H9 (cell line): ENCODE data around the gene SLC37A4. TPM values are rescaled to one million over a fixed set of nuclear protein-coding genes. Genes with fewer than 3 reads are reported as not detected.

Source experiments
- DNase-seq: peaks from one replicate; pipeline ENCODE4 v3.0.0-alpha.2; 2017
- H2AFZ ChIP-seq: one replicate; pipeline ENCODE4 v1.6.1; 2013; ENCODE audit warnings: mild to moderate bottlenecking, low read length, control low read depth, moderate library complexity
- H2AK5ac ChIP-seq: 2 replicates; pipeline ENCODE4 v1.6.1; 2013; ENCODE audit warnings: low read length, control low read depth, mixed read lengths; ENCODE audit not compliant: insufficient read length
- H2BK120ac ChIP-seq: one replicate; pipeline ENCODE4 v1.6.1; 2013; ENCODE audit warnings: low read depth, mild to moderate bottlenecking, low read length, control low read depth, inconsistent platforms; ENCODE audit not compliant: poor library complexity, severe bottlenecking
- H2BK12ac ChIP-seq: 2 replicates; pipeline ENCODE4 v1.6.1; 2013; ENCODE audit warnings: low read length, control low read depth, mixed read lengths, low read depth; ENCODE audit not compliant: insufficient read length
- H2BK15ac ChIP-seq: 2 replicates; pipeline ENCODE4 v1.6.1; 2013; ENCODE audit warnings: low read depth, low read length, control low read depth
- H2BK20ac ChIP-seq: one replicate; pipeline ENCODE4 v1.6.1; 2013; ENCODE audit warnings: low read depth, mild to moderate bottlenecking, low read length, control low read depth, inconsistent platforms; ENCODE audit not compliant: poor library complexity, severe bottlenecking
- H2BK5ac ChIP-seq: 2 replicates; pipeline ENCODE4 v1.6.1; 2013; ENCODE audit warnings: low read length, control low read depth, mixed read lengths; ENCODE audit not compliant: insufficient read length
- H3K14ac ChIP-seq: 2 replicates; pipeline ENCODE4 v1.6.1; 2013; ENCODE audit warnings: low read length, control low read depth; ENCODE audit not compliant: insufficient read depth
- H3K18ac ChIP-seq: 2 replicates; pipeline ENCODE4 v1.6.1; 2013; ENCODE audit warnings: low read depth, mild to moderate bottlenecking, mixed read lengths, low read length, control low read depth; ENCODE audit not compliant: insufficient read length
- H3K23ac ChIP-seq: 2 replicates; pipeline ENCODE4 v1.6.1; 2013; ENCODE audit warnings: low read length, control low read depth, mixed read lengths, low read depth; ENCODE audit not compliant: insufficient read length
- H3K23me2 ChIP-seq: 2 replicates; pipeline ENCODE4 v1.6.1; 2013; ENCODE audit warnings: low read depth, mild to moderate bottlenecking, mixed read lengths, low read length, control low read depth; ENCODE audit not compliant: insufficient read length, poor library complexity, severe bottlenecking
- H3K27ac ChIP-seq: 2 replicates; pipeline ENCODE4 v1.5.1; 2013; ENCODE audit warnings: low read length, control low read depth, mixed read lengths, low read depth; ENCODE audit not compliant: insufficient read length
- H3K27me3 ChIP-seq: 2 replicates; pipeline ENCODE4 v1.6.1; 2013; ENCODE audit warnings: low read length, control low read depth, inconsistent platforms; ENCODE audit not compliant: insufficient read depth
- H3K4ac ChIP-seq: 2 replicates; pipeline ENCODE4 v1.6.1; 2013; ENCODE audit warnings: low read depth, mild to moderate bottlenecking, control low read depth, inconsistent platforms, low read length, moderate library complexity
- H3K4me1 ChIP-seq: 2 replicates; pipeline ENCODE4 v1.6.1; 2013; ENCODE audit warnings: low read length, control low read depth, inconsistent platforms; ENCODE audit not compliant: insufficient read depth
- H3K4me2 ChIP-seq: 2 replicates; pipeline ENCODE4 v1.6.1; 2013; ENCODE audit warnings: low read length, control low read depth, mixed read lengths; ENCODE audit not compliant: insufficient read length, insufficient read depth
- H3K56ac ChIP-seq: 2 replicates; pipeline ENCODE4 v1.6.1; 2013; ENCODE audit warnings: low read depth, mild to moderate bottlenecking, mixed read lengths, low read length, control low read depth; ENCODE audit not compliant: insufficient read length
- H3K79me1 ChIP-seq: 2 replicates; pipeline ENCODE4 v1.6.1; 2013; ENCODE audit warnings: low read depth, mild to moderate bottlenecking, moderate library complexity, low read length, control low read depth, inconsistent platforms; ENCODE audit not compliant: insufficient read depth, poor library complexity, severe bottlenecking
- H3K79me2 ChIP-seq: 2 replicates; pipeline ENCODE4 v1.6.1; 2013; ENCODE audit warnings: low read length, control low read depth, inconsistent platforms; ENCODE audit not compliant: insufficient read depth
- H3K9ac ChIP-seq: 2 replicates; pipeline ENCODE4 v1.6.1; 2013; ENCODE audit warnings: low read length, control low read depth, mixed read lengths; ENCODE audit not compliant: insufficient read length; ENCODE audit errors: extremely low read depth
- H3K9me3 ChIP-seq: one replicate; pipeline ENCODE4 v1.6.1; 2013; ENCODE audit warnings: low read depth, low read length, inconsistent platforms; ENCODE audit not compliant: control insufficient read depth
- H3T11ph ChIP-seq: one replicate; pipeline ENCODE4 v1.6.1; 2013; ENCODE audit warnings: mild to moderate bottlenecking, low read length, control low read depth, inconsistent platforms
- H4K20me1 ChIP-seq: one replicate; pipeline ENCODE4 v1.6.1; 2013; ENCODE audit not compliant: control insufficient read depth, insufficient read length, insufficient read depth
- H4K5ac ChIP-seq: 2 replicates; pipeline ENCODE4 v1.6.1; 2013; ENCODE audit warnings: low read depth, mild to moderate bottlenecking, mixed read lengths, low read length, control low read depth; ENCODE audit not compliant: insufficient read length
- H4K8ac ChIP-seq: replicated peaks from 2 replicates; pipeline ENCODE4 v1.6.1; 2013; ENCODE audit warnings: low read length, control low read depth, mixed read lengths, low read depth; ENCODE audit not compliant: insufficient read length
- H4K91ac ChIP-seq: 2 replicates; pipeline ENCODE4 v1.6.1; 2013; ENCODE audit warnings: low read depth, mild to moderate bottlenecking, moderate library complexity, mixed read lengths, low read length, control low read depth; ENCODE audit not compliant: insufficient read length
- H3K27ac Mint-ChIP-seq, 3 experiments: 2 replicates in 2 of 3; 3 replicates in 1 of 3; pipeline ENCODE4 v1.8.0; 2020 to 2021; ENCODE audit warnings: mixed read lengths in 3 of 3, mild to moderate bottlenecking in 1 of 3, moderate library complexity in 1 of 3
- H3K27me3 Mint-ChIP-seq: 2 replicates; pipeline ENCODE4 v1.8.0; 2021; ENCODE audit warnings: low read depth, mild to moderate bottlenecking, moderate library complexity, mixed read lengths
- H3K36me3 Mint-ChIP-seq, 3 experiments: 2 replicates in 2 of 3; 3 replicates in 1 of 3; pipeline ENCODE4 v1.8.0; 2020 to 2021; ENCODE audit warnings: low read depth in 3 of 3, mixed read lengths in 3 of 3; ENCODE audit not compliant: insufficient read depth in 1 of 3
- H3K4me1 Mint-ChIP-seq, 2 experiments: 2 replicates each; pipeline ENCODE4 v1.8.0; 2020; ENCODE audit warnings: mixed read lengths in 2 of 2
- H3K4me3 Mint-ChIP-seq, 2 experiments: 2 replicates in 1 of 2; 3 replicates in 1 of 2; pipeline ENCODE4 v1.8.0; 2020 to 2021; ENCODE audit warnings: mild to moderate bottlenecking in 2 of 2, mixed read lengths in 2 of 2, moderate library complexity in 1 of 2
- H3K9me3 Mint-ChIP-seq, 2 experiments: 2 replicates in 1 of 2; 3 replicates in 1 of 2; pipeline ENCODE4 v1.8.0; 2020; ENCODE audit warnings: mild to moderate bottlenecking in 2 of 2, mixed read lengths in 2 of 2, moderate library complexity in 1 of 2
- WGBS: extraction: QIAGEN DNeasy Blood & Tissue Kit; methylation state at CpG from one replicate; pipeline ENCODE4 v1.1.7; 2013; ENCODE audit warnings: missing lambda C conversion rate, low lambda C conversion rate, mixed read lengths; ENCODE audit not compliant: insufficient read length; ENCODE audit errors: extremely low coverage; 5-methylcytosine and 5-hydroxymethylcytosine counted together
- total RNA-seq: library from RNA; stranded (reverse); gene quantifications from 2 replicates; pipeline ENCODE4 v1.2.1, GENCODE V29; 2021
- TF ChIP-seq, protein P1 (sequence below): fragments of 200-600 bp; sonication (generic); conservative IDR thresholded peaks from 3 replicates; pipeline ENCODE4 v1.8.0; 2021; ENCODE audit warnings: antibody characterized with exemption, mild to moderate bottlenecking

Gene SLC37A4
- total RNA-seq, 1 experiment from 2014 or later: 41.0 TPM

DNA sequence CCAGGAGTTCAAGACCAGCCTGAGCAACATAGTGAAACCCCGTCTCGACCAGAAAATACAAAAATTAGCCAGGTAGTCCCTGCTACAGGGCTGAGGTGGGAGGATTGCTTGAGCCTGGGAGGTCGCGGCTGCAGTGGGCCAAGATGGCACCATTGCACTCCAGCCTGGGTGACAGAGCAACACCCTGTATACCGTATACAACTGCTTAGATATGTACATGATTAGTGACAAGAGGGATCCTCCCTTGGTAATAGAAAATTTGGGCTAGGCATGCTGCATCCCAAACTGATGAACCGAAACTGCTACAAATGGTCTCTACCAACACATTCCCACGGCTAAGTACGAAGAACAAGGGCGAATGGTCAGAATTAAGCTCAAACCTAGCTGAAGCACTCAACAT is 12.2 kb upstream of the SLC37A4 start:
- H3K27ac Mint-ChIP-seq: no peak overlapping the region
- DNase-seq: no peak
- no peak overlapping the region for H3K27ac ChIP-seq
- no peak overlapping the region for H2BK12ac ChIP-seq
- H2BK120ac ChIP-seq: no peak overlapping the region
- H3K4me1 Mint-ChIP-seq: peaks cover 16 to 27% of the 10 kb centered on the region in 2 experiments
- H4K20me1 ChIP-seq: no peaks in the 10 kb centered on the region
- TF ChIP-seq, protein P1, sequence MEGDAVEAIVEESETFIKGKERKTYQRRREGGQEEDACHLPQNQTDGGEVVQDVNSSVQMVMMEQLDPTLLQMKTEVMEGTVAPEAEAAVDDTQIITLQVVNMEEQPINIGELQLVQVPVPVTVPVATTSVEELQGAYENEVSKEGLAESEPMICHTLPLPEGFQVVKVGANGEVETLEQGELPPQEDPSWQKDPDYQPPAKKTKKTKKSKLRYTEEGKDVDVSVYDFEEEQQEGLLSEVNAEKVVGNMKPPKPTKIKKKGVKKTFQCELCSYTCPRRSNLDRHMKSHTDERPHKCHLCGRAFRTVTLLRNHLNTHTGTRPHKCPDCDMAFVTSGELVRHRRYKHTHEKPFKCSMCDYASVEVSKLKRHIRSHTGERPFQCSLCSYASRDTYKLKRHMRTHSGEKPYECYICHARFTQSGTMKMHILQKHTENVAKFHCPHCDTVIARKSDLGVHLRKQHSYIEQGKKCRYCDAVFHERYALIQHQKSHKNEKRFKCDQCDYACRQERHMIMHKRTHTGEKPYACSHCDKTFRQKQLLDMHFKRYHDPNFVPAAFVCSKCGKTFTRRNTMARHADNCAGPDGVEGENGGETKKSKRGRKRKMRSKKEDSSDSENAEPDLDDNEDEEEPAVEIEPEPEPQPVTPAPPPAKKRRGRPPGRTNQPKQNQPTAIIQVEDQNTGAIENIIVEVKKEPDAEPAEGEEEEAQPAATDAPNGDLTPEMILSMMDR: no peak
- no peaks in the 10 kb centered on the region for H3K27me3 Mint-ChIP-seq
- no peak overlapping the region for H3K23ac ChIP-seq
- WGBS: no CpG with 5 or more reads among the region's 9 CpGs
- no peaks in the 10 kb centered on the region for H3K79me1 ChIP-seq
- no peaks in the 10 kb centered on the region for H3K9me3 ChIP-seq
- no peaks in the 10 kb centered on the region for H3K4me1 ChIP-seq
- no peak overlapping the region for H3K56ac ChIP-seq
- no peaks in the 10 kb centered on the region for H3K23me2 ChIP-seq
- H3K4me2 ChIP-seq: no peak overlapping the region
- H3K9me3 Mint-ChIP-seq: no peaks in the 10 kb centered on the region
- no peak overlapping the region for H2BK5ac ChIP-seq
- no peaks in the 10 kb centered on the region for H3K27me3 ChIP-seq
- no peak overlapping the region for H3K4ac ChIP-seq
- H2BK15ac ChIP-seq: no peak overlapping the region
- H2AFZ ChIP-seq: no peak overlapping the region
- no peak overlapping the region for H4K91ac ChIP-seq
- H2BK20ac ChIP-seq: no peak overlapping the region
- no peak overlapping the region for H3K4me3 Mint-ChIP-seq
- H3K36me3 Mint-ChIP-seq: peaks cover 23 to 37% (median 31%) of the 10 kb centered on the region in 3 experiments; a peak in 6 of 7 replicates
- H3K18ac ChIP-seq: no peak overlapping the region
- no peak overlapping the region for H2AK5ac ChIP-seq
- no peaks in the 10 kb centered on the region for H3K79me2 ChIP-seq
- H4K5ac ChIP-seq: no peak overlapping the region
- H3T11ph ChIP-seq: no peak overlapping the region
- no peak overlapping the region for H4K8ac ChIP-seq
- no peak overlapping the region for H3K9ac ChIP-seq
- H3K14ac ChIP-seq: no peak overlapping the region
